PC-9 (cell line): ENCODE results near the gene MAGEF1.

Source experiments
- EZH2 ChIP-seq: fragments of 200-600 bp; sonication (generic); IDR thresholded peaks from 2 replicates; pipeline ENCODE4 v1.8.0; 2017; ENCODE audit warnings: antibody characterized with exemption, low read depth
- TF ChIP-seq, protein P1 (sequence below): fragments of 200-600 bp; sonication (generic); conservative IDR thresholded peaks from 2 replicates; pipeline ENCODE4 v1.6.1; 2017; ENCODE audit warnings: mixed run types, antibody characterized with exemption, mild to moderate bottlenecking, moderate library complexity

DNA sequence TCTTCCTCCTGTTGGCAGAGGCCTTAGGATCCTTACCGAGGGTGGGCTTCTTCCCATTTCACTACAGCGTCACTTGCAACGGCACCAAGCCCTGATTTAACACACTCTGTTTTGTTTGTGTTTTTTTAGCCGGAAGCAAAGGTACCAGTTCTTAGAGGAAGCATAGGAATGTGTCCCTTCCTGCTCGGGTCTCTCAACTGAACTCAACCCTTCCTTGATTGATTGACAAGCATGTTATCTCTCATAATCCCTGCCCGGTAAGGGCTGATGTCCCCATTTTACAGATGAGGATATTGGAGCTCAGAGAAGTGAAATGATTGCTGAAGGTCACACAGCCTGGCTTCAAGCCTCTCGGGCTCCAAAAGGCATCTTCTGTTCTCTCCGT is 26.6 kb upstream of the MAGEF1 start:
- TF ChIP-seq, protein P1, sequence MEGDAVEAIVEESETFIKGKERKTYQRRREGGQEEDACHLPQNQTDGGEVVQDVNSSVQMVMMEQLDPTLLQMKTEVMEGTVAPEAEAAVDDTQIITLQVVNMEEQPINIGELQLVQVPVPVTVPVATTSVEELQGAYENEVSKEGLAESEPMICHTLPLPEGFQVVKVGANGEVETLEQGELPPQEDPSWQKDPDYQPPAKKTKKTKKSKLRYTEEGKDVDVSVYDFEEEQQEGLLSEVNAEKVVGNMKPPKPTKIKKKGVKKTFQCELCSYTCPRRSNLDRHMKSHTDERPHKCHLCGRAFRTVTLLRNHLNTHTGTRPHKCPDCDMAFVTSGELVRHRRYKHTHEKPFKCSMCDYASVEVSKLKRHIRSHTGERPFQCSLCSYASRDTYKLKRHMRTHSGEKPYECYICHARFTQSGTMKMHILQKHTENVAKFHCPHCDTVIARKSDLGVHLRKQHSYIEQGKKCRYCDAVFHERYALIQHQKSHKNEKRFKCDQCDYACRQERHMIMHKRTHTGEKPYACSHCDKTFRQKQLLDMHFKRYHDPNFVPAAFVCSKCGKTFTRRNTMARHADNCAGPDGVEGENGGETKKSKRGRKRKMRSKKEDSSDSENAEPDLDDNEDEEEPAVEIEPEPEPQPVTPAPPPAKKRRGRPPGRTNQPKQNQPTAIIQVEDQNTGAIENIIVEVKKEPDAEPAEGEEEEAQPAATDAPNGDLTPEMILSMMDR: no peak
- no peak for TF ChIP-seq EZH2
